Neuron (in vitro differentiated cells): ENCODE data around the gene SNRNP35.
"Not testable (repeated sequence)": the region's sequence is repeated elsewhere in the genome, so short reads cannot be mapped to it uniquely, and the experiment has no call there.

ENCODE experiments used
- H2AFZ ChIP-seq: one replicate; pipeline ENCODE4 v1.6.1; 2013; ENCODE audit warnings: low read depth, mild to moderate bottlenecking, inconsistent platforms, low read length, moderate library complexity
- H3K27me3 ChIP-seq: one replicate; pipeline ENCODE4 v1.6.1; 2013; ENCODE audit warnings: low read length; ENCODE audit not compliant: insufficient read depth
- H3K36me3 ChIP-seq: one replicate; pipeline ENCODE4 v1.6.1; 2013; ENCODE audit warnings: low read length; ENCODE audit not compliant: insufficient read depth
- H3K4me1 ChIP-seq: one replicate; pipeline ENCODE4 v1.6.1; 2013; ENCODE audit warnings: low read length; ENCODE audit not compliant: insufficient read depth
- H3K4me3 ChIP-seq: 2 replicates; pipeline ENCODE4 v1.5.1; 2013; ENCODE audit warnings: mild to moderate bottlenecking, low read length, moderate library complexity
- H3K9me3 ChIP-seq: one replicate; pipeline ENCODE4 v1.6.1; 2013; ENCODE audit warnings: low read length

SNRNP35 gene

GRCh38 chr12:123488539-123489230 lies 30.7 kb downstream of the SNRNP35 start:
- Histone ChIP-seq H2AFZ (no peak overlapping the region), H3K4me3 (no peak overlapping the region), H3K27me3 (no peaks in the 10 kb centered on the region), H3K36me3 (peaks cover 11% of the 10 kb centered on the region), H3K4me1 (peaks cover 5% of the 10 kb centered on the region), H3K9me3 (no peaks in the 10 kb centered on the region)

GRCh38 chr12:123489580-123489979 lies 31.6 kb downstream of the SNRNP35 start:
- no peak overlapping the region for H3K4me3 ChIP-seq
- H3K4me1 ChIP-seq, result peaks cover 5% of the 10 kb centered on the region
- H3K27me3 ChIP-seq, result no peaks in the 10 kb centered on the region
- H3K9me3 ChIP-seq, result no peaks in the 10 kb centered on the region
- no peak overlapping the region for H2AFZ ChIP-seq
- H3K36me3 ChIP-seq, result peaks cover 5% of the 10 kb centered on the region

- no peak overlapping the region for H3K4me3 ChIP-seq
- no peak overlapping the region for H2AFZ ChIP-seq
- H3K9me3 ChIP-seq, result no peaks in the 10 kb centered on the region
- no peaks in the 10 kb centered on the region for H3K27me3 ChIP-seq
- H3K4me1 ChIP-seq, result peaks cover 5% of the 10 kb centered on the region
- H3K36me3 ChIP-seq, result peaks cover 2% of the 10 kb centered on the region
Observed at GRCh38 chr12:123490089-123490488, 32.1 kb downstream of the SNRNP35 start.

- no peak overlapping the region for H2AFZ ChIP-seq
- peaks cover 2% of the 10 kb centered on the region for H3K36me3 ChIP-seq
- H3K4me1 ChIP-seq, result peaks cover 5% of the 10 kb centered on the region
- no peak overlapping the region for H3K4me3 ChIP-seq
- H3K27me3 ChIP-seq, result no peaks in the 10 kb centered on the region
- no peaks in the 10 kb centered on the region for H3K9me3 ChIP-seq
Observed at GRCh38 chr12:123491056-123491455, 33.1 kb downstream of the SNRNP35 start.

DNA sequence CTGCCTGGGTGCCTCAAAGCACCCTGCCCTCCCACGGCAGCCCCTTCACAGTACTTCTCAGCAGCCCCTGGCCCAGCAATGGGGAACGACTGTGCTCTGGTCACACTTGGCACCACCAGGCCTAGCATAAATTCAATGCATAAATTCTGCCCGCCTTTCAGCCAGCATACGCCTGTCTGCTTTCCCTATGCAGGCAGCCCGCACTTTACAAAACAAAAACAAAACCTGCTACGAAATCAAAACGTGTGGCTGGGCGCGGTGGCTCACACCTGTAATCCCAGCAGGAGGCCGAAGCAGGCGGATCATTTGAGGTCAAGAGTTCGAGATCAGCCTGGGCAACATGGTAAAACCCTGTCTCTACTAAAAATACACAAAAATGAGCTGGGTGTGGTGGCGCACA lies 33.5 kb downstream of the SNRNP35 start:
- H2AFZ ChIP-seq, result no peak overlapping the region
- H3K4me3 ChIP-seq, result no peak overlapping the region
- H3K4me1 ChIP-seq, result peaks cover 5% of the 10 kb centered on the region
- H3K9me3 ChIP-seq, result no peaks in the 10 kb centered on the region
- H3K27me3 ChIP-seq, result no peaks in the 10 kb centered on the region
- peaks cover 2% of the 10 kb centered on the region for H3K36me3 ChIP-seq

- H2AFZ ChIP-seq, H3K36me3 ChIP-seq, H3K27me3 ChIP-seq, H3K4me3 ChIP-seq, H3K4me1 ChIP-seq, H3K9me3 ChIP-seq: not testable (repeated sequence)
Observed at GRCh38 chr12:123492339-123493039, 34.5 kb downstream of the SNRNP35 start.

DNA sequence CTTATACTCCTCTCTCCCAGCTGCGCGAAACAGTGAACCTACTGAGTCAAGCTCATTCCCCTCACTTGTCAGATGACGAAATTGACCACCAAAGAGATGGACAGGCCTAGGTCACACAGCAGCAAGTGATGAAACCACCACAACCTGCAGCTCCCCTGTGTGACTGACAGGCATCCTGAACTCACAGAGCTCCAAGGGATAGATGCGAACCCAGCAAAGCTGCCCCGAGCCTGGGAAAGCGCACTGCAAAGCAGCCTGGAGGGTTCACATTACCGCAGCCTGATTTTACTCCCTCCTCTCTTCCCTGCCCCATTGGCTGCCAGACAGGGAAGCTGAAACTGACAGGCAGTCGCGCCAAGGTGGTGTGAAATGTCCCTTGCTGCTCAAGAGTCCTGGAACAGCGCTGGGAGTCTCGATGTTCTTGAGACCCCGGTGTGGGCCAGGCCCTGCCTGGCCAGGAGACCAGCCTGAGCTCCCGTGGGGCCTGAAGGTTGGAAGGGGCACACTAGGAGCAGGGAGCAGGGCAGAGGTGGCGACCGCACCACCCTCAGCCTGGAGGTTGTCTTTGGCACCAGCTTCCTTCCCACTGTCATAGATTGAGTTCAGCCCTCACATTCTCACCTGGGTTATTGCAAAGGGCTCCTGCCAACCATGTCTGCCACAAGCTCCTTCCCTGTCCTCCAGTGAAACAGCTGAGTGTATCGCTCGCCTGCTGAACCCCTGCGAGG lies 36.3 kb downstream of the SNRNP35 start:
- H3K4me3 ChIP-seq, result no peak overlapping the region
- no peaks in the 10 kb centered on the region for H3K27me3 ChIP-seq
- H3K36me3 ChIP-seq, result peaks cover 22% of the 10 kb centered on the region
- no peaks in the 10 kb centered on the region for H3K4me1 ChIP-seq
- H2AFZ ChIP-seq, result no peak overlapping the region
- H3K9me3 ChIP-seq, result peaks cover 3% of the 10 kb centered on the region

DNA sequence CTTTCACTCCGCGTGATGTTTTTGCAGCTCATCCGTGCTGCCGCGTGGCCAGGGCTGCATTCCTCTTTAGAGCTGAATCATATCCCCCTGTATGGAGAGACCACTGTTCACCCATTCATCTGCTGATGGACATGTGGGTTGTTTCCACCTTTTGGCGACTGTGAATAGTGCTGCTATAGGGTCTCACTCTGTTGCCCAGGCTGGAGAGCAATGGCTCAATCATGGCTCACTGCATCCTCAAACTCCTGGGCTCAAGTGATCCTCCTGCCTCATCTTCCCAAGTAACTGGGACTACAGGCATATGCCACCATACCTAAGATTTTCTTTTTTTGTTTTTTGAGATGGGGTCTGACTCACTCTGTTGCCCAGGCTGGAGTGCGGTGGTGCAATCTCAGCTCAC lies 39.1 kb downstream of the SNRNP35 start:
- H3K4me3 ChIP-seq, result no peak overlapping the region
- H2AFZ ChIP-seq, result no peak overlapping the region
- peaks cover 29% of the 10 kb centered on the region for H3K36me3 ChIP-seq
- peaks cover 3% of the 10 kb centered on the region for H3K9me3 ChIP-seq
- H3K4me1 ChIP-seq, result peaks cover 4% of the 10 kb centered on the region
- no peaks in the 10 kb centered on the region for H3K27me3 ChIP-seq

DNA sequence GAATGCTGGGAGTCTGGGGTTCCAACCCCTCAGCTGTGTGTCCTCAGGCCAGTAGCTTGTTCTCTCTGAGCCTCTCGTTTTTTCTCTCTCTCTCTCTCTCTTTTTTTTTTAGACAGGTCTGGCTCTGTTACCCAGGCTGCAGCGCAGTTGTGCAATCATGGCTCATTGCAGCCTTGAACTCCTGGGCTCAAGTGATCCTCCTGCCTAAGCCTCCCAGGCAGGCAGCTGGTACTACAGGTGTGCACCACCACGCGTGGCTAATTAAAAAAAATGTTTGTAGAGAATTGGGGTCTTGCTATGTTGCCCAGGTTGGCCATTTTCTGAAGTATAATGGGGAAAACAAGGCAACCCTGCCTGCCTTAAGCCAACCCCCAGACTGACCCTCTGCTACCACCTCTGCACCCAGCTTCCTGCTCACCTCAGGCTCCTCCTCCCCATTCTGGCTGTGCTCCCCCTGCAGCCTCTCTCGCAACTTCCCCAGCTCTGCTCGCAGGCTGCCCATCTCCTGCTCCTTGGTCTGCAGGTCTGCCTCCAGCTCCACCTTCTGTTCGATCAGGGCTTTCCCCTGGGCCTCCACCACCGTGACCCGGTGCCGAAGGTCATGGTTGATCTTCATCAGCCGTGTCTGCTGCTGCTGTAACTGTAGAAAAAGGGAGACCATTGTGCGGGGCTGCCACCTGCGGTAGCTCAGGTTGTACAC lies 40.3 kb downstream of the SNRNP35 start:
- Histone ChIP-seq H3K4me1 (peaks cover 12% of the 10 kb centered on the region), H3K9me3 (peaks cover 3% of the 10 kb centered on the region), H2AFZ (no peak overlapping the region), H3K4me3 (no peak overlapping the region), H3K36me3 (peaks cover 27% of the 10 kb centered on the region), H3K27me3 (no peaks in the 10 kb centered on the region)

DNA sequence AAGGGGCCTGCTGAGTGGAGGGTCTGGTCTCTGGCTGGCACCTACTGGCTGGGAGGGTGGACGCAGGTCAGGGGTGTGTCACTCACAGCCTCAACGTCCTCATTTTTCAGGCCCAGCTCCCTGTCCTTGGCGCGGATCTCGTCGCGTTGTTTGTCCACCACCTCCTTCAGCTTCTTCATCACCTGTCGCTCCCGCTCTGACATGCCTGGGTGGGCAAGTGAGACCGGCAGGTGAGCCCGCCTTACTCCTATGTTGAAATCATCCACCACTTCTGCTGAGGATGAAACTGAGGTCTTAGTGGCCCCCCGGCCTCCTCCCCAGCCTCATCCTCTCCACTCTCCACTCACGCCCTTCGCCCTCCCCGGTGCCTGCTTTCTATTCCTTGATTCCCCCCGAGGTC lies 41.4 kb downstream of the SNRNP35 start:
- peaks cover 3% of the 10 kb centered on the region for H3K9me3 ChIP-seq
- H3K4me3 ChIP-seq, result no peak overlapping the region
- peaks cover 27% of the 10 kb centered on the region for H3K36me3 ChIP-seq
- peaks cover 12% of the 10 kb centered on the region for H3K4me1 ChIP-seq
- H3K27me3 ChIP-seq, result no peaks in the 10 kb centered on the region
- no peak overlapping the region for H2AFZ ChIP-seq

DNA sequence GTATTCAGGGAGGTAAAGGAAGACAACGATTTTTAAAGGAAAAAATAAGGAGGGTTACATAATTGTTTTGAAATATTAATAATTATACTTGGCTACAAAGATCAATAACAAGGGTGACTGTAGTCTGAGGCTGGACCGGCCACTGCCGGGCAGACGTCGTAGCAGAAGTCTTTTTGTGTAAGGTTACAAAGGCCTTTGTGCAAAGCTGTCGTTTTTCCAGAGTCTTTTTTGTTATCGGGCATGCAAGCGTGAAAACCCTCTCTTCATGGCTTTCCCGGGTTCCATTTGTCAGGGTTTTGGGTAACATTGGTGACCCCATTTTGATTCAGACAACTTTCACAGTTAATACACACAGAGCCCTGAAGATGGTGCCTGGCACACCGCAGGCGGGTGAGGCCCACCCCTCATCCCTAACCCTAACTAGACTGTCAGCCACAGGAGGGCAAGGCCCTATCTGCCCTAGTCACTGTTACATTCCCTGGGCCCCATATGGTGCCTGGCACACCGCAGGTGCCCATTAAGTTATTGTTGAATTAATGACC lies 44.3 kb downstream of the SNRNP35 start:
- peaks cover 22% of the 10 kb centered on the region for H3K36me3 ChIP-seq
- H3K27me3 ChIP-seq, result no peaks in the 10 kb centered on the region
- H3K9me3 ChIP-seq, result peaks cover 3% of the 10 kb centered on the region
- peaks cover 12% of the 10 kb centered on the region for H3K4me1 ChIP-seq
- H3K4me3 ChIP-seq, result no peak overlapping the region
- H2AFZ ChIP-seq, result no peak overlapping the region

- H3K4me1 ChIP-seq, result peaks cover 12% of the 10 kb centered on the region
- no peaks in the 10 kb centered on the region for H3K27me3 ChIP-seq
- H2AFZ ChIP-seq, result no peak overlapping the region
- H3K4me3 ChIP-seq, result no peak overlapping the region
- no peaks in the 10 kb centered on the region for H3K9me3 ChIP-seq
- peaks cover 11% of the 10 kb centered on the region for H3K36me3 ChIP-seq
Observed at GRCh38 chr12:123506059-123506842, 48.3 kb downstream of the SNRNP35 start.
